Sigmoid colon (tissue), 4 donors: ENCODE results near the gene RNF187.

ENCODE experiments used
- EP300 ChIP-seq, 4 donors: sonication (generic); formaldehyde crosslinking; IDR thresholded peaks; one replicate each; pipeline ENCODE4 v1.6.1; 2017; ENCODE audit warnings: antibody characterized with exemption in 4 of 4
- POLR2A ChIP-seq, 2 donors: fragments of 450-650 bp; IDR thresholded peaks; one replicate each; pipeline ENCODE4 v1.6.1; 2016; ENCODE audit warnings: antibody characterized with exemption in 2 of 2, mild to moderate bottlenecking in 2 of 2, moderate library complexity in 2 of 2
- TF ChIP-seq, protein P1 (sequence below), 4 experiments: fragments of 450-650 bp in 3 of 4; fragments of 200-600 bp in 1 of 4; IDR thresholded peaks; one replicate each; pipeline ENCODE4 v1.5.1; 2016 to 2019; ENCODE audit warnings: antibody characterized with exemption in 4 of 4, mild to moderate bottlenecking in 3 of 4, moderate library complexity in 2 of 4

DNA sequence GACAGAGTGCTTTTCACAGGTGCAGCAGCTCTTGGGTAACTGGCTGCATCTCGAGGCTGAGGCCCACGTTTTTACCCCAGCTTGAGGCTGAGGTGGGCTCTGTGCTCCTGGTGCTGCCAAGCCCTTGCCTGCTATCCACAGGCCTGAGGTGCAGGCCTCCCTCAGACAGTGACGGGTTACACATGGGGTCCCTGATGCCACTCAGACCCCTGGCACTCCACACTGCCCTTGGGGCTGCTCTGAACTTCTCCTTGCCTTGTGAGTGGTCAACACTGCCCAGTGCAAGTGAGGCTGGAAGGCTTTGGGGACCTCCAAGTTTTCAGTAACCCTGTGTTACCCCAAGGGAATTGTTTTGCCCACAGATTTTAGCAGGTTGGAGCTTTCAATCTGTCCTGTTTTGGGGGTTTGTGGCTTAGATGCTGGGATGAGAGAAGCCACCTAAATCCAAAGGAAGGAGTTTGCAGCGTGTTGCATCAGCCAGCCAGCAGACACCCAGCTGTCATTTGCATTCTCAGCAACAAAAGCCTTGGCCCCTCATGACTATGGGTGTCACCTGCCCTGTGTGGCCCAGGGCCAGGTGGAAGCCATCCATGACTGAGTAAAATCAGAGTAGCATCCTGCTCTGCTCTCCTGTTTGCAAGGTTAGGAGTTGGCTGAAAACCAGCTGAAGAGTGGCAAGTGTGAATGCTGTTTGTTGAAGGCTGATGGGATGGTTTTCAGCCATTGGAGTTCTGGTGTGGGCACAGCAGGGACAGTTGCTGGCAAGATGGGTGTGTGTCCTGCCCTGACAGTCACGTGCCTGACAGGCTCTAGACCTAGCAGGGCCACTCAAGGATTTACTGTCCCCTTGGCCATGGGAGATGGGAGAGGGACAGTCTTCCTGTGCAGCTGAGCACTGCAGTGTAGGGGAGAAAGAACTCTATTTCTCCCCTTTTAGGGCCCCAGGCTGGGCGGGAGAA is 3.2 kb downstream of the RNF187 start:
- TF ChIP-seq, protein P1, sequence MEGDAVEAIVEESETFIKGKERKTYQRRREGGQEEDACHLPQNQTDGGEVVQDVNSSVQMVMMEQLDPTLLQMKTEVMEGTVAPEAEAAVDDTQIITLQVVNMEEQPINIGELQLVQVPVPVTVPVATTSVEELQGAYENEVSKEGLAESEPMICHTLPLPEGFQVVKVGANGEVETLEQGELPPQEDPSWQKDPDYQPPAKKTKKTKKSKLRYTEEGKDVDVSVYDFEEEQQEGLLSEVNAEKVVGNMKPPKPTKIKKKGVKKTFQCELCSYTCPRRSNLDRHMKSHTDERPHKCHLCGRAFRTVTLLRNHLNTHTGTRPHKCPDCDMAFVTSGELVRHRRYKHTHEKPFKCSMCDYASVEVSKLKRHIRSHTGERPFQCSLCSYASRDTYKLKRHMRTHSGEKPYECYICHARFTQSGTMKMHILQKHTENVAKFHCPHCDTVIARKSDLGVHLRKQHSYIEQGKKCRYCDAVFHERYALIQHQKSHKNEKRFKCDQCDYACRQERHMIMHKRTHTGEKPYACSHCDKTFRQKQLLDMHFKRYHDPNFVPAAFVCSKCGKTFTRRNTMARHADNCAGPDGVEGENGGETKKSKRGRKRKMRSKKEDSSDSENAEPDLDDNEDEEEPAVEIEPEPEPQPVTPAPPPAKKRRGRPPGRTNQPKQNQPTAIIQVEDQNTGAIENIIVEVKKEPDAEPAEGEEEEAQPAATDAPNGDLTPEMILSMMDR (IDR thresholded peaks at IDR 0.05): no peak
- TF ChIP-seq EP300 (IDR thresholded peaks at IDR 0.05): no peak
- TF ChIP-seq POLR2A (IDR thresholded peaks at IDR 0.05): no peak
